WTC11 (cell line): ENCODE measurements around the gene WWP2.

Experiments
- ESRRA ChIP-seq: sonication (generic); formaldehyde crosslinking; IDR thresholded peaks from 2 replicates; pipeline ENCODE4 v1.8.1; 2022; ENCODE audit warnings: mild to moderate bottlenecking, missing genetic modification reagents, borderline replicate concordance
- FOXK1 ChIP-seq: sonication (generic); formaldehyde crosslinking; IDR thresholded peaks from 2 replicates; pipeline ENCODE4 v1.8.0; 2022; ENCODE audit warnings: mild to moderate bottlenecking, moderate library complexity, missing genetic modification reagents
- JUN ChIP-seq: sonication (generic); formaldehyde crosslinking; IDR thresholded peaks from 2 replicates; pipeline ENCODE4 v1.8.0; 2023; ENCODE audit warnings: mild to moderate bottlenecking, missing genetic modification reagents
- NFYB ChIP-seq: sonication (generic); formaldehyde crosslinking; conservative IDR thresholded peaks from 2 replicates; pipeline ENCODE4 v1.8.0; 2022; ENCODE audit warnings: low read depth, missing genetic modification reagents
- TF ChIP-seq, protein P1 (sequence below): fragments of 250-450 bp; sonication (Bioruptor Pico); IDR thresholded peaks from 2 replicates; pipeline ENCODE4 v2.1.2; 2022; ENCODE audit warnings: mild to moderate bottlenecking, moderate library complexity
- TF ChIP-seq, protein P2 (sequence below): fragments of 200-600 bp; IDR thresholded peaks from 2 replicates; pipeline ENCODE4 v1.8.0; 2022; ENCODE audit warnings: antibody characterized with exemption
- TF ChIP-seq, protein P3 (sequence below): sonication (generic); formaldehyde crosslinking; IDR thresholded peaks from 2 replicates; pipeline ENCODE4 v1.8.1; 2023; ENCODE audit warnings: mild to moderate bottlenecking, missing genetic modification reagents
- TF ChIP-seq, protein P4 (sequence below): sonication (generic); formaldehyde crosslinking; IDR thresholded peaks from 2 replicates; pipeline ENCODE4 v1.8.1; 2023; ENCODE audit warnings: mild to moderate bottlenecking, missing genetic modification reagents, moderate library complexity
- TF ChIP-seq, protein P5 (sequence below): fragments of 250-450 bp; sonication (Bioruptor Pico); IDR thresholded peaks from 2 replicates; pipeline ENCODE4 v1.9.0; 2021; ENCODE audit warnings: mild to moderate bottlenecking

DNA sequence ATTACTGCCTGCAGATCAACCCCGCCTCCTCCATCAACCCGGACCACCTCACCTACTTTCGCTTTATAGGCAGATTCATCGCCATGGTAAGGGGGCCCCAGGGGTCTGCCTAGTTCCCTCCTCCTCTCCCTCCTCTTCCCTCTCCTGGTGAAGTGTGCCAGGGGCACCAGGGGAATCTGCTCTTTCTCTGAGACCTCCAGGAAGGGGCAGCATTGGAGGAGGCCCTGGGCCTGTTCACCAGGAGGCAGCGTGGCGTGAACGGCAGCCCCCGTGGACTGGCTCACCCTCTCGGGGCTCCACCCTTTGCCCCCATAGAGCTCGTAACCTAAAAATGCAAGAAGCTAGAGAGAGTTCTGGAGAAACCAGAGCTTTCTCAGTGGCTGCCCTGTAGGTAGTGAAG, 171.9 kb downstream of the WWP2 start:
- TF ChIP-seq FOXK1 (CRISPR knock-in tag) (no peak), ESRRA (no peak), JUN (no peak), NFYB (CRISPR knock-in tag) (no peak)
- TF ChIP-seq, protein P1, sequence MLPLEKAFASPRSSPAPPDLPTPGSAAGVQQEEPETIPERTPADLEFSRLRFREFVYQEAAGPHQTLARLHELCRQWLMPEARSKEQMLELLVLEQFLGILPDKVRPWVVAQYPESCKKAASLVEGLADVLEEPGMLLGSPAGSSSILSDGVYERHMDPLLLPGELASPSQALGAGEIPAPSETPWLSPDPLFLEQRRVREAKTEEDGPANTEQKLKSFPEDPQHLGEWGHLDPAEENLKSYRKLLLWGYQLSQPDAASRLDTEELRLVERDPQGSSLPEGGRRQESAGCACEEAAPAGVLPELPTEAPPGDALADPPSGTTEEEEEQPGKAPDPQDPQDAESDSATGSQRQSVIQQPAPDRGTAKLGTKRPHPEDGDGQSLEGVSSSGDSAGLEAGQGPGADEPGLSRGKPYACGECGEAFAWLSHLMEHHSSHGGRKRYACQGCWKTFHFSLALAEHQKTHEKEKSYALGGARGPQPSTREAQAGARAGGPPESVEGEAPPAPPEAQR = no peak
- TF ChIP-seq, protein P2, sequence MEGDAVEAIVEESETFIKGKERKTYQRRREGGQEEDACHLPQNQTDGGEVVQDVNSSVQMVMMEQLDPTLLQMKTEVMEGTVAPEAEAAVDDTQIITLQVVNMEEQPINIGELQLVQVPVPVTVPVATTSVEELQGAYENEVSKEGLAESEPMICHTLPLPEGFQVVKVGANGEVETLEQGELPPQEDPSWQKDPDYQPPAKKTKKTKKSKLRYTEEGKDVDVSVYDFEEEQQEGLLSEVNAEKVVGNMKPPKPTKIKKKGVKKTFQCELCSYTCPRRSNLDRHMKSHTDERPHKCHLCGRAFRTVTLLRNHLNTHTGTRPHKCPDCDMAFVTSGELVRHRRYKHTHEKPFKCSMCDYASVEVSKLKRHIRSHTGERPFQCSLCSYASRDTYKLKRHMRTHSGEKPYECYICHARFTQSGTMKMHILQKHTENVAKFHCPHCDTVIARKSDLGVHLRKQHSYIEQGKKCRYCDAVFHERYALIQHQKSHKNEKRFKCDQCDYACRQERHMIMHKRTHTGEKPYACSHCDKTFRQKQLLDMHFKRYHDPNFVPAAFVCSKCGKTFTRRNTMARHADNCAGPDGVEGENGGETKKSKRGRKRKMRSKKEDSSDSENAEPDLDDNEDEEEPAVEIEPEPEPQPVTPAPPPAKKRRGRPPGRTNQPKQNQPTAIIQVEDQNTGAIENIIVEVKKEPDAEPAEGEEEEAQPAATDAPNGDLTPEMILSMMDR = no peak
- TF ChIP-seq, protein P3, sequence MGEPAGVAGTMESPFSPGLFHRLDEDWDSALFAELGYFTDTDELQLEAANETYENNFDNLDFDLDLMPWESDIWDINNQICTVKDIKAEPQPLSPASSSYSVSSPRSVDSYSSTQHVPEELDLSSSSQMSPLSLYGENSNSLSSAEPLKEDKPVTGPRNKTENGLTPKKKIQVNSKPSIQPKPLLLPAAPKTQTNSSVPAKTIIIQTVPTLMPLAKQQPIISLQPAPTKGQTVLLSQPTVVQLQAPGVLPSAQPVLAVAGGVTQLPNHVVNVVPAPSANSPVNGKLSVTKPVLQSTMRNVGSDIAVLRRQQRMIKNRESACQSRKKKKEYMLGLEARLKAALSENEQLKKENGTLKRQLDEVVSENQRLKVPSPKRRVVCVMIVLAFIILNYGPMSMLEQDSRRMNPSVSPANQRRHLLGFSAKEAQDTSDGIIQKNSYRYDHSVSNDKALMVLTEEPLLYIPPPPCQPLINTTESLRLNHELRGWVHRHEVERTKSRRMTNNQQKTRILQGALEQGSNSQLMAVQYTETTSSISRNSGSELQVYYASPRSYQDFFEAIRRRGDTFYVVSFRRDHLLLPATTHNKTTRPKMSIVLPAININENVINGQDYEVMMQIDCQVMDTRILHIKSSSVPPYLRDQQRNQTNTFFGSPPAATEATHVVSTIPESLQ (CRISPR knock-in tag) = no peak
- TF ChIP-seq, protein P4, sequence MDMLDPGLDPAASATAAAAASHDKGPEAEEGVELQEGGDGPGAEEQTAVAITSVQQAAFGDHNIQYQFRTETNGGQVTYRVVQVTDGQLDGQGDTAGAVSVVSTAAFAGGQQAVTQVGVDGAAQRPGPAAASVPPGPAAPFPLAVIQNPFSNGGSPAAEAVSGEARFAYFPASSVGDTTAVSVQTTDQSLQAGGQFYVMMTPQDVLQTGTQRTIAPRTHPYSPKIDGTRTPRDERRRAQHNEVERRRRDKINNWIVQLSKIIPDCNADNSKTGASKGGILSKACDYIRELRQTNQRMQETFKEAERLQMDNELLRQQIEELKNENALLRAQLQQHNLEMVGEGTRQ = no peak
- TF ChIP-seq, protein P5, sequence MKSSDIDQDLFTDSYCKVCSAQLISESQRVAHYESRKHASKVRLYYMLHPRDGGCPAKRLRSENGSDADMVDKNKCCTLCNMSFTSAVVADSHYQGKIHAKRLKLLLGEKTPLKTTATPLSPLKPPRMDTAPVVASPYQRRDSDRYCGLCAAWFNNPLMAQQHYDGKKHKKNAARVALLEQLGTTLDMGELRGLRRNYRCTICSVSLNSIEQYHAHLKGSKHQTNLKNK (CRISPR knock-in tag) = no peak
